K562 (cell line): ENCODE measurements around the gene TRIM68. TPM values are rescaled to one million over a fixed set of nuclear protein-coding genes. Genes with fewer than 3 reads are reported as not detected.

Experiments used
- ADNP ChIP-seq: fragments of 200-800 bp; sonication (Bioruptor generic); IDR thresholded peaks from 2 replicates; pipeline ENCODE4 v1.6.1; 2016; ENCODE audit warnings: missing genetic modification characterization, missing compliant biosample characterization
- CAMTA2 ChIP-seq: fragments of 250-450 bp; sonication (Bioruptor Pico); conservative IDR thresholded peaks from 2 replicates; pipeline ENCODE4 v1.5.1; 2022
- CBFA2T2 ChIP-seq: fragments of 450-650 bp; conservative IDR thresholded peaks from 2 replicates; pipeline ENCODE4 v1.6.1; 2017; ENCODE audit warnings: mild to moderate bottlenecking
- EHMT2 ChIP-seq: fragments of 450-650 bp; IDR thresholded peaks from 2 replicates; pipeline ENCODE4 v1.6.1; 2018; ENCODE audit warnings: antibody characterized with exemption
- ETV6 ChIP-seq, 3 experiments: fragments of 150-350 bp in 1 of 3; sonication (generic) in 1 of 3; formaldehyde crosslinking in 1 of 3; IDR thresholded peaks; 2 replicates each; pipeline versions ENCODE4 v1.6.1 to v1.8.0; 2014 to 2022; ENCODE audit warnings: borderline replicate concordance in 2 of 3, low read depth in 2 of 3, antibody characterized with exemption in 1 of 3, low read length in 1 of 3, mild to moderate bottlenecking in 1 of 3, missing genetic modification reagents in 1 of 3
- FOXJ2 ChIP-seq: fragments of 200-800 bp; sonication (Bioruptor generic); IDR thresholded peaks from 2 replicates; pipeline ENCODE4 v1.6.1; 2016; ENCODE audit warnings: missing genetic modification characterization, missing compliant biosample characterization
- GATA2 ChIP-seq: sonication (generic); formaldehyde crosslinking; IDR thresholded peaks from 2 replicates; pipeline ENCODE4 v1.4.0; 2020; ENCODE audit warnings: mild to moderate bottlenecking, missing genetic modification reagents
- GTF2E2 ChIP-seq: fragments of 200-800 bp; sonication (Bioruptor generic); IDR thresholded peaks from 2 replicates; pipeline ENCODE4 v1.6.1; 2016; ENCODE audit warnings: missing genetic modification characterization, missing compliant biosample characterization
- HSF4 ChIP-seq: fragments of 250-450 bp; sonication (Bioruptor Pico); IDR thresholded peaks from 2 replicates; pipeline ENCODE4 v2.1.2; 2022; ENCODE audit warnings: mild to moderate bottlenecking, moderate library complexity, borderline replicate concordance
- KDM1A ChIP-seq, 2 experiments: fragments of 450-650 bp; IDR thresholded peaks; 2 replicates each; pipeline ENCODE4 v1.6.1; 2016; ENCODE audit warnings: mild to moderate bottlenecking in 2 of 2
- MAFF ChIP-seq: IDR thresholded peaks from 2 replicates; pipeline ENCODE4 v1.6.1; 2012; ENCODE audit warnings: low read length, improper control_type of control experiment
- MBD2 ChIP-seq: sonication (generic); IDR thresholded peaks from 2 replicates; pipeline ENCODE4 v1.6.1; 2016; ENCODE audit warnings: low read depth, borderline replicate concordance
- MCM7 ChIP-seq, 2 experiments: fragments of 450-650 bp; IDR thresholded peaks; 2 replicates each; pipeline ENCODE4 v1.6.1; 2016 to 2018
- MECOM ChIP-seq: fragments of 250-450 bp; sonication (Bioruptor Pico); IDR thresholded peaks from 2 replicates; pipeline ENCODE4 v1.8.0; 2022; ENCODE audit warnings: inconsistent platforms
- MITF ChIP-seq: IDR thresholded peaks from 2 replicates; pipeline ENCODE4 v1.6.1; 2014; ENCODE audit warnings: antibody characterized with exemption
- MTF1 ChIP-seq: fragments of 250-450 bp; sonication (Bioruptor Pico); IDR thresholded peaks from 2 replicates; pipeline ENCODE4 v1.9.0; 2021; ENCODE audit warnings: moderate library complexity, mild to moderate bottlenecking, inconsistent platforms, borderline replicate concordance
- NCOR1 ChIP-seq: fragments of 450-650 bp; IDR thresholded peaks from 2 replicates; pipeline ENCODE4 v1.6.1; 2016; ENCODE audit warnings: mild to moderate bottlenecking, moderate library complexity
- RBFOX2 ChIP-seq: fragments of 200-400 bp; formaldehyde crosslinking; IDR thresholded peaks from 2 replicates; pipeline ENCODE4 v1.6.1; 2017; ENCODE audit warnings: low read depth, mild to moderate bottlenecking, low read length, moderate library complexity
- SMARCE1 ChIP-seq: fragments of 450-650 bp; IDR thresholded peaks from 2 replicates; pipeline ENCODE4 v1.7.1; 2016; ENCODE audit warnings: mild to moderate bottlenecking
- USF1 ChIP-seq: sonication (generic); formaldehyde crosslinking; IDR thresholded peaks from 2 replicates; pipeline ENCODE4 v1.9.0; 2022; ENCODE audit warnings: mild to moderate bottlenecking, missing genetic modification reagents
- ZBED1 ChIP-seq: IDR thresholded peaks from 2 replicates; pipeline ENCODE4 v1.6.1; 2014
- ZNF232 ChIP-seq: sonication (generic); formaldehyde crosslinking; IDR thresholded peaks from 2 replicates; pipeline ENCODE4 v1.8.0; 2022; ENCODE audit warnings: mild to moderate bottlenecking, missing genetic modification reagents
- ZNF551 ChIP-seq: fragments of 250-450 bp; sonication (Bioruptor Pico); IDR thresholded peaks from 2 replicates; pipeline ENCODE4 v1.5.0; 2021; ENCODE audit warnings: mild to moderate bottlenecking, moderate library complexity
- ZNF655 ChIP-seq: fragments of 250-450 bp; sonication (Bioruptor Pico); IDR thresholded peaks from 2 replicates; pipeline ENCODE4 v1.5.0; 2021
- ZNF766 ChIP-seq: fragments of 200-800 bp; sonication (Bioruptor generic); conservative IDR thresholded peaks from 2 replicates; pipeline ENCODE4 v1.6.1; 2016; ENCODE audit warnings: missing genetic modification characterization, missing compliant biosample characterization
- polyA plus RNA-seq, 8 experiments: library from polyadenylated mRNA; depleted of rRNA in 4 of 8; stranded (reverse) in 5 of 8; unstranded in 3 of 8; fragments of >200 nt; fragmentation: Nextera tagmentation in 2 of 8; fragmentation: Illumina TruSeq in 1 of 8; extraction: Ambion mirVana in 2 of 8; extraction: Trizol in 1 of 8; gene quantifications; 2 replicates each; pipeline versions ENCODE4 v1.2.1 to v1.2.3, GENCODE V29; 2011 to 2014; ENCODE audit warnings: inconsistent platforms in 1 of 8, missing spikeins in 1 of 8
- total RNA-seq, 7 experiments: library from RNA; depleted of rRNA in 6 of 7; stranded (reverse); fragments of >200 nt in 6 of 7; fragmentation: Illumina TruSeq in 2 of 7; extraction: Trizol in 2 of 7; gene quantifications; 2 replicates each; pipeline versions ENCODE4 v1.2.1 to v1.2.3, GENCODE V29; 2011 to 2021; ENCODE audit warnings: low replicate concordance in 1 of 7
- TF ChIP-seq, protein P1 (sequence below): fragments of 450-650 bp; IDR thresholded peaks from 2 replicates; pipeline ENCODE4 v1.6.1; 2017; ENCODE audit warnings: antibody characterized with exemption

The TRIM68 gene
- total and polyA plus RNA-seq, 9 of the 15 experiments (the other 6 are each of a cell fraction or from before 2014, with no cell fraction given): 5.2 to 10.9 (median 7.9) TPM

DNA sequence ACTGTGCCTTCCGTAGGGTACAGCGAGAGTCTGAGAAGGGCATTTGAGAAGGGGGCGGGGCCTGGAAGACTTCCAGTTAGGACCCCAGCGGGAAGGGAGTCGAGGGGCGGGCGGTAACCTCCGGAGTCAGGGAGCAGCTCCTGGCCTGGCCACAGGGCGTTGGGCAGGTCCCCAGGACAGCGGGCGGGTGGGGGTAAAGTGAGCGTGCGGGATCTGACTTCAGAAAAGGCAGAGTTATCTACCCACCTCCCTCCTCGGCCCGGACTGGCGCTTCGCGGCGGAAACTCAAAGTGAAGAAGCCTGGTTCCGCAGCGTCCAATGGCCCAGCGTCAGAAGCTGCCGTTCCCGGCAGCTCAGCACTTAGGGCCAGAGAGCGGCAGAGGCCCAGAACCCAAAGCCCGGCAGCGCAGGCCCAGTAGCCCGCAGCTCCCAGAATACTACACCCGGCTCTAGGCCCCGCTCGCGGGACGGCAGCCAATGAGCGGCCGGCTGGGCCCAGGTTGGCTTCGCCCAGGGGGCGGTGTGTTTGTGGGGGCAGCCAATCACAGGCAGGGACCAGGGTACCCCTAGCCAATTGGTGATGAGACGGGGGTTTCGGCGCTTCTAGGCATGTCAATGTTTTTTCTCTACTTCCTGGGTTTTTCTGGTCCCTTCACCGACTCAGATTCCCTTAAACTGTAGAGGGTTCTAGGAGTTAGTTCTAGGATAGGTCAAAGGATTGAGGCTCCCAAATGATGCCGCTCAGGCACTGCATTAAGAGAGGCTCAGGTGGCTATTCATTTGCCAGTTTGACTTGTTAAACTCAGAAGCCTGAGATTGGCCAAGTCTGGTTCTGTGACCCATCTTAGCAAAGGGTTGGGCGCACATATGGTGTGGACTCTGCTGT lies at the start of gene TRIM68 (continued):
- TF ChIP-seq RBFOX2 (peak; percentile 90), GATA2 (no peak), ZNF232 (0 out of 2 replicates have a peak, but pooled peaks have one; percentile 76), NCOR1 (no peak), CBFA2T2 (no peak), MTF1 (CRISPR knock-in tag) (no peak), ADNP (tag) (no peak), ZNF551 (no peak), MBD2 (peak; percentile 95), KDM1A (IDR thresholded peaks at IDR 0.05) (no peak), MECOM (CRISPR knock-in tag) (no peak), MCM7 (IDR thresholded peaks at IDR 0.05) (no peak), HSF4 (CRISPR knock-in tag) (no peak), ZNF655 (CRISPR knock-in tag) (no peak), ETV6 (IDR thresholded peaks at IDR 0.05; ENCODE audit: borderline replicate concordance in 1 of 2, low read depth in 2 of 2, low read length in 1 of 2) (no peak), ETV6 (CRISPR knock-in tag; IDR thresholded peaks at IDR 0.05; ENCODE audit: borderline replicate concordance) (no peak), GTF2E2 (no peak), FOXJ2 (no peak), USF1 (CRISPR knock-in tag) (no peak), MAFF (no peak), ZBED1 (no peak), CAMTA2 (CRISPR knock-in tag) (no peak), SMARCE1 (no peak), MITF (no peak), EHMT2 (peak; percentile 91), ZNF766 (CRISPR knock-in tag) (no peak)
- TF ChIP-seq, protein P1, sequence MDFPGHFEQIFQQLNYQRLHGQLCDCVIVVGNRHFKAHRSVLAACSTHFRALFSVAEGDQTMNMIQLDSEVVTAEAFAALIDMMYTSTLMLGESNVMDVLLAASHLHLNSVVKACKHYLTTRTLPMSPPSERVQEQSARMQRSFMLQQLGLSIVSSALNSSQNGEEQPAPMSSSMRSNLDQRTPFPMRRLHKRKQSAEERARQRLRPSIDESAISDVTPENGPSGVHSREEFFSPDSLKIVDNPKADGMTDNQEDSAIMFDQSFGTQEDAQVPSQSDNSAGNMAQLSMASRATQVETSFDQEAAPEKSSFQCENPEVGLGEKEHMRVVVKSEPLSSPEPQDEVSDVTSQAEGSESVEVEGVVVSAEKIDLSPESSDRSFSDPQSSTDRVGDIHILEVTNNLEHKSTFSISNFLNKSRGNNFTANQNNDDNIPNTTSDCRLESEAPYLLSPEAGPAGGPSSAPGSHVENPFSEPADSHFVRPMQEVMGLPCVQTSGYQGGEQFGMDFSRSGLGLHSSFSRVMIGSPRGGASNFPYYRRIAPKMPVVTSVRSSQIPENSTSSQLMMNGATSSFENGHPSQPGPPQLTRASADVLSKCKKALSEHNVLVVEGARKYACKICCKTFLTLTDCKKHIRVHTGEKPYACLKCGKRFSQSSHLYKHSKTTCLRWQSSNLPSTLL: no peak
